ENCODE measurements around the gene BAIAP2. TPM values are rescaled to one million over a fixed set of nuclear protein-coding genes. Genes with fewer than 3 reads are reported as not detected.

The BAIAP2 gene
- polyA plus RNA-seq, 1 experiment: 9.6 TPM

DNA sequence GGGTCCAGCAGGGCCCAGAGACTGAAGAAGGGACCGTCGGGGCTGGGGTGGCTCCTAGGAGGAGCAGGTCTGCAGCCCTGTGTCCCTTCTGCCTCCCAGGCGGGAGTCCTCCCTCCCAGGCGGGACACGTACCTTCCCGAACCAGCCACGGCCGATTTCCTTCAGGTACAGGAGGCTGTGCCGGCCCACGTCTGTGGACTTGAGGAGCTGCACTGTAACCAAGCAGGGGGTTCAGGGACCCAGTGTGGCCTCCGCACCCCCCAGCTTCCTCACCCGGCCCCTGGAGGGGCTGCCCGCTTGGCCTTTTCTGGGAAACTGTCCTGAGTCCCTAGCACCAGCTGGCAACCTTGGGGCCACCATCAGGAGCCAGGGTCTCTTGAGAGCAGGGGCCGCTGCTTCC lies 93.4 kb downstream of the BAIAP2 start:
- TF ChIP-seq, protein P1, sequence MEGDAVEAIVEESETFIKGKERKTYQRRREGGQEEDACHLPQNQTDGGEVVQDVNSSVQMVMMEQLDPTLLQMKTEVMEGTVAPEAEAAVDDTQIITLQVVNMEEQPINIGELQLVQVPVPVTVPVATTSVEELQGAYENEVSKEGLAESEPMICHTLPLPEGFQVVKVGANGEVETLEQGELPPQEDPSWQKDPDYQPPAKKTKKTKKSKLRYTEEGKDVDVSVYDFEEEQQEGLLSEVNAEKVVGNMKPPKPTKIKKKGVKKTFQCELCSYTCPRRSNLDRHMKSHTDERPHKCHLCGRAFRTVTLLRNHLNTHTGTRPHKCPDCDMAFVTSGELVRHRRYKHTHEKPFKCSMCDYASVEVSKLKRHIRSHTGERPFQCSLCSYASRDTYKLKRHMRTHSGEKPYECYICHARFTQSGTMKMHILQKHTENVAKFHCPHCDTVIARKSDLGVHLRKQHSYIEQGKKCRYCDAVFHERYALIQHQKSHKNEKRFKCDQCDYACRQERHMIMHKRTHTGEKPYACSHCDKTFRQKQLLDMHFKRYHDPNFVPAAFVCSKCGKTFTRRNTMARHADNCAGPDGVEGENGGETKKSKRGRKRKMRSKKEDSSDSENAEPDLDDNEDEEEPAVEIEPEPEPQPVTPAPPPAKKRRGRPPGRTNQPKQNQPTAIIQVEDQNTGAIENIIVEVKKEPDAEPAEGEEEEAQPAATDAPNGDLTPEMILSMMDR (IDR thresholded peaks at IDR 0.05; ENCODE audit: low read depth, low read length): no peak
- DNase-seq (ENCODE audit: low read depth, low spot score): no peak
- Histone ChIP-seq H3K4me3 (ENCODE audit: low read depth, low read length) (no peak overlapping the region), H3K27ac (ENCODE audit: low read depth, low read length) (no peak overlapping the region), H3K27me3 (ENCODE audit: control insufficient read depth, insufficient read depth, low read length) (peaks cover 12% of the 10 kb centered on the region), H3K9me3 (ENCODE audit: control insufficient read depth, insufficient read depth, low read length) (no peaks in the 10 kb centered on the region; the same call in 1 of the 2 replicates)
- CTCF ChIA-PET: no interaction called here
- POLR2A ChIA-PET: no interaction called here

DNA sequence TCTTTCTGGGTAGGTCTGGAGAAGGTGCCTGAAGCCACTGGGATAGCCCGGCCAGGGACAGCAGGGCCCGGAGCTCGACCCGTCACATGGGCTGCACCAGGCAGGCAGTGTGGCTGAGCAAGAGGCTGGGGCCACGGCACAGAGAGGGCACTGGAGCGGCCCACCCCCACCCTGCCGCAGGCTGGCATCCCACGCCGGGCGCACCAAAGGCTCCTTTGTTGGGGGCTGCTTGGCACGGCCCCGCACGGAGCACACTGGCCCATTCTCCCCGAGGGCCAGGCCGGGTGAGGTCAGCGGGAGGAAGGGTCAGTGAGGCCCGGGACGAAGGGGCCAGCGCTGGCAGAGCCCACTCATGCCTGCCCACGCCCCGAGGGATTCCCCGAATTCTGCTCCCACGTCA lies 93.8 kb downstream of the BAIAP2 start:
- DNase-seq (ENCODE audit: low read depth, low spot score): no peak
- POLR2A ChIA-PET: no interaction called here
- Histone ChIP-seq H3K4me3 (ENCODE audit: low read depth, low read length) (no peak overlapping the region), H3K27me3 (ENCODE audit: control insufficient read depth, insufficient read depth, low read length) (peaks cover 12% of the 10 kb centered on the region), H3K27ac (ENCODE audit: low read depth, low read length) (no peak overlapping the region), H3K9me3 (ENCODE audit: control insufficient read depth, insufficient read depth, low read length) (no peaks in the 10 kb centered on the region; the same call in 1 of the 2 replicates)
- TF ChIP-seq, protein P1 (IDR thresholded peaks at IDR 0.05; ENCODE audit: low read depth, low read length): no peak
- CTCF ChIA-PET: no interaction called here

DNA sequence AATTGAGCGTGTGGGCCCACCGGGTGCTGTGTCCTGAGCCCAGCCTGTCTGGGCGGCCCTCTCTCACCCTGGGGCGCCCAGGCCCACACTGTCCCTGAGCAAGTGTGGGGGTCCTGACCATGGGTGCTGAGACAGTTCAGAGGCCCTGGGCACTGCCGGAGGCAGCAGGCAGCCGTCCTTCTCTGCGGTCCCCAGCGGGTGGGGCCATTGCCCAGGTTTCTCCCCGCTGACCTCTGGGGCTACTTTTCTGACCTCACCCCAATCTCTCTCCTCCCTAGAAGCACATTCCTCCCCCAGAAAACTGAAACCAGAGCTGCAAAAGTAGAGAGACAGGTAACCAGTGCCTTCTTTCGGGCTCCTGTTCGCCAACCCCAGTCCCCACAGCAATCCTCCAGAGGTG lies 94.3 kb downstream of the BAIAP2 start:
- Histone ChIP-seq H3K27ac (ENCODE audit: low read depth, low read length) (no peak overlapping the region), H3K27me3 (ENCODE audit: control insufficient read depth, insufficient read depth, low read length) (peaks cover 12% of the 10 kb centered on the region), H3K9me3 (ENCODE audit: control insufficient read depth, insufficient read depth, low read length) (no peaks in the 10 kb centered on the region; the same call in 1 of the 2 replicates), H3K4me3 (ENCODE audit: low read depth, low read length) (no peak overlapping the region)
- DNase-seq (ENCODE audit: low read depth, low spot score): no peak
- TF ChIP-seq, protein P1 (IDR thresholded peaks at IDR 0.05; ENCODE audit: low read depth, low read length): no peak
- POLR2A ChIA-PET: no interaction called here
- CTCF ChIA-PET: no interaction called here

DNA sequence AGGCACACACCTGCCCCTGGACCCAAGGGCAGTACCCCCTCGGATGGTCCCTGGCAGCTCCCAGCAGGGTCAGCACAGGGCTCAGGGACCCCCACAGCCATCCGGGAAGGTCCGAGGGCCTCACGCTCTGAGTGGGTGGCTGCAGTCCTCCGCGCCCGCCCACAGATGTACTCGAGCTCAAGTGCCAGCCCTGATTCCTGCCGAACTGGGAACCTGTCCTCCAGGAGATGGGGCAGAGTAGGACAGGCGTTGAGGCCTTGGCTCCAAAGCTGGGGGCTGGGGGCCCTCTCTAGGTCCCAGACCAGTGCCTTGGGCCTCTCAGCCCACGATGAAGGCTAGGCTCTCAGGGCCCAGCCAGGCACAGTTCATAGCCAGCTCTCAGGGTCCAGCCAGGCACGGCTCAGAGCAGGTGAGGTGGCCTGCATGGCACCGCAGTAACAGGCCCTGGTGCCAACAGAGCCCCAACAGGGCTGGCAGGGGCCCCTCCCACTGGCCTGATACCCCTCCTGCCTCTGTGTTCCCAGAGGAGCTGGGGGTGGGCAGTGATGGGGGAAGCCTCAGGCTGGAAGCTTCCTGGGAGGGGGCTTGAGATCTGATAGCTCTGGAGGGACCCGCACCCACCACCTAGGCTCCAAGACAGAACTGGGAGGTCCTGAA lies 94.9 kb downstream of the BAIAP2 start:
- H3K4me3 ChIP-seq (ENCODE audit: low read depth, low read length): no peak overlapping the region
- CTCF ChIA-PET: no interaction called here
- no peak for DNase-seq (ENCODE audit: low read depth, low spot score)
- POLR2A ChIA-PET: interaction anchor here (0.6 kb wide), 1 partner anchor 139 kb away, joined by 3 read pairs; no protein-coding TSS in a partner anchor
- H3K27ac ChIP-seq (ENCODE audit: low read depth, low read length): no peak overlapping the region
- TF ChIP-seq, protein P1 (IDR thresholded peaks at IDR 0.05; ENCODE audit: low read depth, low read length): no peak
- H3K27me3 ChIP-seq (ENCODE audit: control insufficient read depth, insufficient read depth, low read length): peaks cover 12% of the 10 kb centered on the region
- no peaks in the 10 kb centered on the region; the same call in 1 of the 2 replicates for H3K9me3 ChIP-seq (ENCODE audit: control insufficient read depth, insufficient read depth, low read length)

All from AG04450 (cell line).